Measurements from ENCODE around the gene ERN1.

DNA sequence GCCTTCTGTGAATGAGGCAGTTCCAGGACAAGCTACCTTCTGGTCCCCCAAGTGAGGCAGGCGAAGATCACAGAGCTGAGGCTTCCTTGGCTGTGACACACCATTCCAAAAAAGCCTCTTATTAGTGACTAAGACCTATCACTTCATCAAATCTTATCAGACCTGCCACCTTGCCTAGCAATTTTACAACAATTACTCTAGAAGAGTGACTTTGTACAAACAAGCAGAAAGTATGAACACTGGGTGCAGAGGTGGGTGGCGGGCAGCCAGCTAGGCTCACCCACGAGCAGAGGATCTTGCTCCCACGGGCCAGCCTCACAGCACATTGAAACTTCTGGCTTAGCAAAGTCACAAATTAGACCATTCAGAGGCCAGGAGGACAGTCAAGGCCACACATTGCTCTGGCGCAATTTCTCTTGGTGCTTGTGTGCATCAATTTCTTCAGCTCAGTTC, 107.3 kb downstream of the ERN1 start:
- TF ChIP-seq, protein P1, sequence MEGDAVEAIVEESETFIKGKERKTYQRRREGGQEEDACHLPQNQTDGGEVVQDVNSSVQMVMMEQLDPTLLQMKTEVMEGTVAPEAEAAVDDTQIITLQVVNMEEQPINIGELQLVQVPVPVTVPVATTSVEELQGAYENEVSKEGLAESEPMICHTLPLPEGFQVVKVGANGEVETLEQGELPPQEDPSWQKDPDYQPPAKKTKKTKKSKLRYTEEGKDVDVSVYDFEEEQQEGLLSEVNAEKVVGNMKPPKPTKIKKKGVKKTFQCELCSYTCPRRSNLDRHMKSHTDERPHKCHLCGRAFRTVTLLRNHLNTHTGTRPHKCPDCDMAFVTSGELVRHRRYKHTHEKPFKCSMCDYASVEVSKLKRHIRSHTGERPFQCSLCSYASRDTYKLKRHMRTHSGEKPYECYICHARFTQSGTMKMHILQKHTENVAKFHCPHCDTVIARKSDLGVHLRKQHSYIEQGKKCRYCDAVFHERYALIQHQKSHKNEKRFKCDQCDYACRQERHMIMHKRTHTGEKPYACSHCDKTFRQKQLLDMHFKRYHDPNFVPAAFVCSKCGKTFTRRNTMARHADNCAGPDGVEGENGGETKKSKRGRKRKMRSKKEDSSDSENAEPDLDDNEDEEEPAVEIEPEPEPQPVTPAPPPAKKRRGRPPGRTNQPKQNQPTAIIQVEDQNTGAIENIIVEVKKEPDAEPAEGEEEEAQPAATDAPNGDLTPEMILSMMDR (conservative IDR thresholded peaks at IDR 0.05; ENCODE audit: low read depth, low read length), result no peak
- no peak for TF ChIP-seq EZH2 (IDR thresholded peaks at IDR 0.05; ENCODE audit: borderline replicate concordance, low read depth, low read length, poor library complexity, severe bottlenecking)
